GM21423 (cell line): ENCODE data around the gene CADM1.

Experiments
- ATAC-seq: cut with Tn5 transposase; IDR thresholded peaks from one replicate; pipeline ENCODE4 v1.9.1; 2021; ENCODE audit warnings: mild to moderate bottlenecking, moderate library complexity; ENCODE audit not compliant: unreplicated experiment

Gene CADM1

GRCh38 chr11:115325523-115325922, 178.7 kb downstream of the CADM1 start:
- no peak for ATAC-seq

- ATAC-seq, result no peak
Observed at GRCh38 chr11:115324581-115325432, 179.4 kb downstream of the CADM1 start.

- ATAC-seq, result no peak
Observed at GRCh38 chr11:115322553-115323203, 181.5 kb downstream of the CADM1 start.

GRCh38 chr11:115321605-115322289, 182.5 kb downstream of the CADM1 start:
- ATAC-seq, result no peak

- no peak for ATAC-seq
Observed at GRCh38 chr11:115317277-115318185, 186.7 kb downstream of the CADM1 start.

- ATAC-seq, result no peak
Observed at GRCh38 chr11:115316696-115317095, 187.5 kb downstream of the CADM1 start.

GRCh38 chr11:115314330-115314920, 189.8 kb downstream of the CADM1 start:
- ATAC-seq, result no peak

GRCh38 chr11:115313224-115313838, 190.9 kb downstream of the CADM1 start:
- ATAC-seq, result no peak

GRCh38 chr11:115311949-115312348, 192.3 kb downstream of the CADM1 start:
- ATAC-seq, result no peak

- ATAC-seq, result no peak
Observed at GRCh38 chr11:115306689-115307088, 197.5 kb downstream of the CADM1 start.

GRCh38 chr11:115304774-115305472, 199.3 kb downstream of the CADM1 start:
- no peak for ATAC-seq

GRCh38 chr11:115303929-115304531, 200.2 kb downstream of the CADM1 start:
- ATAC-seq, result no peak

GRCh38 chr11:115302946-115303703, 201.1 kb downstream of the CADM1 start:
- no peak for ATAC-seq

GRCh38 chr11:115300660-115301428, 203.4 kb downstream of the CADM1 start:
- ATAC-seq, result no peak

GRCh38 chr11:115298300-115299012, 205.8 kb downstream of the CADM1 start:
- ATAC-seq, result no peak

- ATAC-seq, result no peak
Observed at GRCh38 chr11:115297330-115297729, 206.9 kb downstream of the CADM1 start.

GRCh38 chr11:115291325-115291724, 212.9 kb downstream of the CADM1 start:
- ATAC-seq, result no peak
